ENCODE results near the gene CTDNEP1.

CTDNEP1 gene

DNA sequence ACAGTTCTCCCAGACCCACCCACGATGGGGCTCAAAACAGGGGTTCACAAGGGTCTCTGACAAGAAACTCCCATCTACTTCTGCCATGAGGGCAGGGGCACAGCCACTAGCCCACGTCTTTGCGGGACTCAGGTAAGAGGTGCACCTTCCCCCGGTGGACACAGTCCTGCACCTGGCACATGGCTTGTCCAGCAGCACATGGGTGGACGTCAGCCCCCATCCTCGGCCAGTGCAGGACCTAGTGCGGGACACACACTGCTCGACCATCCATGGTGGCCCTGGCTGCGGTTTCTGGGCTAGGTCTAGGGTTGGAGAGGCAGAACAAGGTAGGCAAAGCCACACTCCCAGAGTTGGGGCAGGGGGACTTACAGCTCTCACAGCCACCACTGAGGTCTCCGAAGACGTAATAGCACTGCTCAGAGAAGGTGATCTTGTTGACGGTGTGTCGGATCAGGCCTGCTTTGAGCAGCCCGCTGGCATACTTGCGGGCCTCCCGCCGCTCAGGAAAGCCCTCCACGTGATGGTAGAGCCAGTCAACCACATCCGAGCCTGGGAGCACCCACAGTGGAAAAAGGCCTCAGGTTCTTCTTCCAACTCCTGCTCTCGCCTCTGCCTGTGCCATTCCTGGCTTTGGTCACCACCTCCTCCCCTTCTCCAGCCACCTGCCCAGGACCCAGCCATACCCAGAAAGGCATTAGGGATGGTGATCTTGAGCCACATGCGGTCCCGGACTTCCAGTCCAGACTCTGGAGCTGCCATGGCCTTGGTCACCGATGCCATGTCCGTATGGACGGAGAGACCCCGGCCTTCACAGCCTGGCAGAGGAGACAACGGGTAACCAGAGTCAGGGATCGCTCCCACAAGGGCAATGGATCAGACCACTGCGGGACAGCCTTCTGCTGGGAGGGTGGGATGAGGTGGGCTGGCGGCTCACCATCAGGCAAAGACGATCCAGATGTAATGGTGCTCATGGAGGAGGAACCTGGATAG is 24.5 kb downstream of the CTDNEP1 start:
- no peak for DNase-seq

DNA sequence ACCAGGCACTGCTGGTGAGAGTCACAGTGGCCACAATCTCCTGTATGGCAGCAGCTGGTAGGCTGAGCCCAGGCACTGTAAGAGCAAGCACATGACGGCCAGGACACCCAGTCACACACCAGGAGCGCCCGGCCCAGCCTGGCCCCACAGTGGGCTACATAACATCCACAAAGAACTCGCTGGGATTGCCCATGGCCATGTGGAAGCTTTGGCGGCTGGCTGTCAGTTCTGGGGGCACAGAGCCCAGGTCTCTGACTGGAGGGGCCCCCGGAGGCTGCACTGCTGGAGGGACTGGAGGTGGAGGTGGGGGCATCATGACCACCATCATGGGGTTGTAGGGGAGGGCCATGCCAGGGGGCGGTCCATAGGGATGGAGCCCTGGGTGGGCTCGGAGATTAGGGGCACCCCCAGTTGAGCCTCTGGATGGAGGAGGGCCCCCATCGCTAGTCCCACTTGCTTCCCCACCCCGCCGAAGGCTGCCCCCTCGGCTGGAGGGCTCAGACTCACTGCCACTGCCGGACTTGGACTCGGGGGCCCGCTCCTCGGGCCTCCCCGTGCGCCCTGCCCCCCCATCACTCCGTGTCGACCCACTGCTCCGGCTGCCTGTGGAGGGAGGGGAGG is 25.7 kb downstream of the CTDNEP1 start:
- DNase-seq: no peak

DNA sequence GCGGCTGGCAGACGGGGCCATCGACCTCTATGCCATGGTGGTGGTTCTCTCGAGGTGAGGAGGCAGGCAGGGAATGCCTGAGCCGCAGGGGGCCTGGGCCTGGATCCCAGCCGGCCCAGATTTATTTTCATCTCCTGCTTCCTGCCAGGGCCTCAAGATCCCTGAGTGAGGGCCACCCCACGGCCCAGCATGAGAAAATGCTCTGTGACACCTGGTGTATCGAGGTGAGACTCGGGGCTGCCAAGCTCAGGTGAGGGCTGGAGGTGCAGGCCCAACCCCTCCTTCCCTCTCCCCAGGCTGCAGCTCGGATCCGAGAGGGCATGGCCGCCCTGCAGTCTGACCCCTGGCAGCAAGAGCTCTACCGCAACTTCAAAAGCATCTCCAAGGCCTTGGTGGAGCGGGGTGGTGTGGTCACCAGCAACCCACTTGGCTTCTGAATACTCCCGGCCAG is 26.8 kb downstream of the CTDNEP1 start:
- DNase-seq: no peak

DNA sequence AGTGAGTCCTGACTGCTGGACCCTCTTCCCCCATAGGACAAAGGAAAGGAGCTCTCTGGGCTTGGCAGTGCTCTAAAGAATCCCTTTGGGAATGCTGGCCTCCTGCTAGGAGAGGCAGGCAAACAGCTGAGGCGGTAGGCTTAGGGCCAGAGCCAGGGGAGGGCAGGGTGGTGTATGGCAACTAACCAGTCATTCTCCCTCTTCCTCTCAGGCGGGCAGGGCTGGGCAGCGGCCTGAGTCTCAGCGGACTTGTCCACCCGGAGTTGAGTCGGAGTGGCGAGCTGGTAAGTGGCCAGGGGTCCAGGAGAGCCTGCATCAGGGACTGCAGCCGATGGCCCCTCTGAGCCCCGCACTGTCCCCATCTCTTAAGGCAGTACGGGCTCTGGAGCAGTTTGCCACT is 27.4 kb downstream of the CTDNEP1 start:
- no peak for DNase-seq

DNA sequence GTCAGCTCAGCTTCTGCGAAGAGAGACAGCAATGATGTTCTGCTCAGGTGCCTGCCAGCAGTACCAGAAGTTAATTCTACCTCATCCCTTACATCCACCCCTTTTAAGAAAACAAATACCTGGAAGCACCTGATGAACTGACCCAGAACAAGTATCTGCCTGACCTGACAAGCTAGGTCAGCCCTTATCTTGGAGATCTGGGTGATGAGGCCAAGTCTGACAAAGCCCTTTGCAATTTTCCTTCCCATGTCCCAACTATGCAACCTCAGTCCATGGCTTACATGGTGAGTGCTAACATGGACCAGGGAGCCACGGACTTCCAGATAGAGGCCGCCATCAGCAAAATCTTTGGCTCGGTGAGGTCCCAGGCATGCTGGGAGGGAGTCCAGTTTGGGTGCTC is 28.2 kb downstream of the CTDNEP1 start:
- no peak for DNase-seq

DNA sequence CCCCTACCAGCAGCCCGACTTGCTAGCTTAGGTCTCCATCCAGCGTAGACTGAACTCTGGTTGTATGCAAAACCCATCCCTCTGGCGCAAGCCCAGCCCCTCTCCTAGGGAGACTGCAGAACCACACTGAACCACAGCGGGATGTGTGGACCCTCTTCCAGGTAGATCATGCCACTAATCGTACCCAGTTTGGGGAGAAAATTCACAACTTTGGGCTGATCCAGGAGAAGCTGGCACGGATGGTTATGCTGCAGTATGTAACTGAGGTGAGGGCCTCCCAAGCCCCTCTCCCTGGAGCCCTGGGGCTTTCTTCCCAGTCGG is 28.6 kb downstream of the CTDNEP1 start:
- no peak for DNase-seq

DNA sequence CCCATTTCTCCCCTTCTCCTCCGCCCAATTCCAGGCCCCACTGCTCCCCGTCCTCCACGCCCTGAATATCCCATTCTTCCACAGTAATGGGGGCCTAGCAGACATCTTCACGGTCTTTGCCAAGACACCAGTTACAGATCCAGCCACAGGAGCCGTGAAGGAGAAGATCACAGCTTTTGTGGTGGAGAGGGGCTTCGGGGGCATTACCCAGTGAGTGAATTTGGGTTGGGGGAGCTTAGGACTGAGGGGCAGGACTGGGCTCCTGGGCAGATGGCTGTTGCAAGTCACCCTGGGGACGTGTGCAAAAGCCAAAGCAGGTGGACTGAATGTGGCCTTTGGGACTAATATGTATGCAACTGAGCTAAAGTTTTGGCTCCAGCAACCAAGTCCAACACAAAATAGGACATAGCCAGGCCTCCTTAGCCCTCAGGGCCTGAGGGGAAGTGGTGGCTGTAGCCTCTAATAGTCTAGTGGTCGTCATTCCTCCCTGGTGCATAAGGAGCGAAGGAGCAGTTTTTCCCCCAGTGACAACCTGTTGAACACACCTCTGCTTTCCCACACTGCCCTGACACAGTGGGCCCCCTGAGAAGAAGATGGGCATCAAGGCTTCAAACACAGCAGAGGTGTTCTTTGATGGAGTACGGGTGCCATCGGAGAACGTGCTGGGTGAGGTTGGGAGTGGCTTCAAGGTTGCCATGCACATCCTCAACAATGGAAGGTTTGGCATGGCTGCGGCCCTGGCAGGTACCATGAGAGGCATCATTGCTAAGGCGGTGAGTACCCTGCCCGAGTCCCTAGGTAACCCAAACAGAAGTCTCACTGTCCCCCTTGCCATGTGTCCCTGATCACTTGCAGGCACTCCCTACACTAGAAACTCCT is 29.2 kb downstream of the CTDNEP1 start:
- no peak for DNase-seq

DNA sequence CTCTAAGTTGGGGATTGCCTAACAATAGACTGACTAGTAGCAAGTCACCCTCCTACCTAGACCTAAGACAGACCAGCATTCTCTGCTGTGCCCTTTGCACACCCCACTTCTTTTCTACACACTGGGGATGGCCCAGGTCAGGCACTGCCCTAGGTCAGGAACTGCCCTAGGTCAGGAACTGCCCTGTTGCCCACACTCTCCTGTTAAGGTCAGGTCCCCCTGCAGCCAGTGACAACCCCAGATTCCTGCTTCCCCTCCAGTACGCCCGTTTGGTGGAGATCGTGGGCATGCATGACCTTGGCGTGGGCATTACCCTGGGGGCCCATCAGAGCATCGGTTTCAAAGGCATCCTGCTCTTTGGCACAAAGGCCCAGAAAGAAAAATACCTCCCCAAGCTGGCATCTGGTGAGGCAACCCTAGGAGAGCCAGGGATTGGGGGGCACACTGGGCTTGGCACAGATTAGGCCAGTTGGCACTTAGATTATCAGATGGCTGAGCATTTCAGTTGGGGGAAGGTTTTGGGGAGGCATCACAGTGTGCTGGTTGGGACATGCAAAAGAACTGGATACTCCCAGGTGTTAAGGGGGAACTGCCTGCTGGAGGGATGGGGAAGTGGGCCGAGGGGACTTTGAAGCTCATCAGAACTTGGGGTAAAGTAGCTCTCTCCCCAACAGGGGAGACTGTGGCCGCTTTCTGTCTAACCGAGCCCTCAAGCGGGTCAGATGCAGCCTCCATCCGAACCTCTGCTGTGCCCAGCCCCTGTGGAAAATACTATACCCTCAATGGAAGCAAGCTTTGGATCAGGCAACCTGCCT is 30.0 kb downstream of the CTDNEP1 start:
- no peak for DNase-seq

DNA sequence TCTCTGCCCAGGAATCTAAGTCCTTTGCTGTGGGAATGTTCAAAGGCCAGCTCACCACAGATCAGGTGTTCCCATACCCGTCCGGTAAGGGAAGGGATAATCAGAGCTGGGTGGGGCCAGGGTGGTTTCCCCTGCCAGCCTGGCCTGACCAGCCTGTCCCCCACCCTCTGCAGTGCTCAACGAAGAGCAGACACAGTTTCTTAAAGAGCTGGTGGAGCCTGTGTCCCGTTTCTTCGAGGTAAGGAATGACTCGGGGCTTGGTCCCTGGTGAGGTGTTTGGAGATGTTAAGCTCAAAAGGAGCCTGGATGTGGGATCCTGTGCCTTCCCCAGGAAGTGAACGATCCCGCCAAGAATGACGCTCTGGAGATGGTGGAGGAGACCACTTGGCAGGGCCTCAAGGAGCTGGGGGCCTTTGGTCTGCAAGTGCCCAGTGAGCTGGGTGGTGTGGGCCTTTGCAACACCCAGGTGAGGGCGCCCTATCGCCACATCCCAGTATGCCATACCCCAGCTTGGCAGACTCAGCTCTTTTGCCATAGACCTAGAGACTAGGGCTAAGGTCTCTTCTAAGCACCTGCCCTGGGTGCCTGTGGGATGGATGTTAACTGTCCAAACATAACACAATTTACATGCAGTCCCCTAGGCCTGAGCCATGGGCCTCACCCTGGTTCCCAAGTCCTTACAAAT is 30.8 kb downstream of the CTDNEP1 start:
- peak; percentile 3 to 21 for DNase-seq

DNA sequence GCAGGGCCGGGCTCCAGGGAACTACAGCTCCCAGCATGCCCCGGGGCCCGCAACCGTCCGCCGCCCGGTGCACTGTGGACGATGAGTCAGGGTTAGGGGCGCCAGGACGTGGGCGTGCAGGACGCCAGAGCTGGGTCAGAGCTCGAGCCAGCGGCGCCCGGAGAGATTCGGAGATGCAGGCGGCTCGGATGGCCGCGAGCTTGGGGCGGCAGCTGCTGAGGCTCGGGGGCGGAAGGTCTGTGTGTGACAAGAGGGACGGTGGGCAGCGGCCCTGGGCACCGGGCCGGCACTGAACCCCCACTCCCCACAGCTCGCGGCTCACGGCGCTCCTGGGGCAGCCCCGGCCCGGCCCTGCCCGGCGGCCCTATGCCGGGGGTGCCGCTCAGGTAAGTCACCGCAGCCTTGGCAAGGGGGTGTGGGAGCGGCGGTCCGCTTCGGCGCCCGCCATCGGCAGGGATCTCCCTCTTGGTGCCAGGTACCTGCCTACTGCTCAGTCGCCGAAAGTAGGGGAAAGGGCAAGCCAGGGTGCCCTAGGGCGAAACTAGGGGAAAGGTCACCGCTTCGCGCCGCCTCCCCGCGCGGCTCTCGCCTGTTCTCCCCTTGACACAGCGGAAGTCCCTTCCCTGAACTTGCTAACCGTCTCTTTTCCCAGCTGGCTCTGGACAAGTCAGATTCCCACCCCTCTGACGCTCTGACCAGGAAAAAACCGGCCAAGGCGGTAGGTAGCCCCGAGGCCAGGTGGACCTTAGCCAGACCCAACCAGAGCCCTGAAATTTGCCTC is 31.5 kb downstream of the CTDNEP1 start, which contains the start of the genes ACADVL and DLG4:
TSS of gene ACADVL (plus strand) at position 127 of the 781 bp plus-strand sequence. CDS start at position 174, 47 bp downstream.
TSS of gene DLG4 (minus strand) at position 25 of the 781 bp plus-strand sequence.
- DNase-seq: no peak

DNA sequence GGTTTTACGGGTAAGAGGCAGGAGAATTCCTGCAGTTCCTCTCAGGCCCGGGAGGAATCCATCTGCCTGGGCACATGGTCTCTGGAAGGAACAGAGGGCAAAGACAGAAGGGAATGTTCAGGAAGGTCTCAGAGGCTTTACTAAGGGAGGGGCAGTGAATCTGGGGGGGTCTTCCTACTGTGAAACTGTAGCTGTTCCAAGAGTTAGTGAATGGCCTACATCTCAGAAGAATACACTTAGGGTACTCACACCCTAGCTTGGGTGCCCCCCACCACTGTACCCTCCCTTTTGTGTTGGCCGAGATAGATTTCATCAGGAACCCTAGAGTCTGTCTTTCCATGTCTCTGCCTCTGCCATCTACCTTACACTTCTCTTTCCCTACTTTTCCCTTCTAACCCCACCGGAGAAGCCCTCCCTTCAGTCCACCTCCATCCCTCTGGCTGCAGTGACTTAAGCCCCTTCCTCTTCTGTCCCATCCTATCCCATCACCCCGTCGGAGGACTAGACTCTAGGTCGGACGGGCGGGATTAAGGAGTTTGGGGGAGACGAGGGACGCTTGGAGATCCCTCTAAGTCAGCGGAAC is 32.2 kb downstream of the CTDNEP1 start:
- DNase-seq: peak; percentile 30 to 35

DNA sequence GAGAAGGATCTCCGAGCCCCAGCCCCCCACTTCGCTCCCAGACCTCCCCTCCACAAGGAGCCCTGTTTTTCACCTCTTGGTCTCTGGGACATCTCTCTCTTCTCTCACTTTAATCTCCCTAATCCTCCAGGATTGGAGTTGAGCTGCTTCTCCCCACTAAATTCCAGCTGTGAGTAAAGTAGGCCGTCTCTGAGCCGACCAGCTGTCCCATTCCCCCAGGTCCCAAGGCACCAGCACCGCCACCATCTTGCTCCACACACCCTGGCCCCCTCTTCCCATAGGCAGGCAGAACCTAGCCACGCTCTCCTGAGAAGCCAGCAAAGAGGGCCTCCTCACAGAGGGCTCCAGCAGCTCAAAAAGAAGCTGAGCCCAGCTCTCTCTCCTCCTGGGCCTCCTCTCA is 32.8 kb downstream of the CTDNEP1 start:
- peak; percentile 19 to 61 for DNase-seq

DNA sequence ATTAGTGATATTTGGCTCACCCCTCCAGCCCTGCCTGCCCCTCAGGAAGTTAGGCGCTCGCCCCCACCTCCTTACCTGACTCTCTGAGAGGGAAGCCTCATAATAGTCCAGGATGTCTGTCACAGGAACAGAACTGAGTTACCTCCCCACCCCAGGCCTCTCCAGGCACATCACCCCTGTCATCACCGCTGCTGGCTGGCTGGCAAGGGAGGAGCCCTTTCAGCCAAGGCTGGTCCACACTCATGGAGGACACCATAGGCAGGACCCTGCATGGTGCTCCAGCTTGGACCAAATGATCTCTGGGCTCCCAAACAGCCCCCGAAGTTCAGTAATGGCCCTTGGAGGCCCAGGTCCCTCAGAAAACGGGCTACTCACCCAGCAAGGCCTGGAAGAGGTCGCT is 33.4 kb downstream of the CTDNEP1 start:
- DNase-seq: no peak

DNA sequence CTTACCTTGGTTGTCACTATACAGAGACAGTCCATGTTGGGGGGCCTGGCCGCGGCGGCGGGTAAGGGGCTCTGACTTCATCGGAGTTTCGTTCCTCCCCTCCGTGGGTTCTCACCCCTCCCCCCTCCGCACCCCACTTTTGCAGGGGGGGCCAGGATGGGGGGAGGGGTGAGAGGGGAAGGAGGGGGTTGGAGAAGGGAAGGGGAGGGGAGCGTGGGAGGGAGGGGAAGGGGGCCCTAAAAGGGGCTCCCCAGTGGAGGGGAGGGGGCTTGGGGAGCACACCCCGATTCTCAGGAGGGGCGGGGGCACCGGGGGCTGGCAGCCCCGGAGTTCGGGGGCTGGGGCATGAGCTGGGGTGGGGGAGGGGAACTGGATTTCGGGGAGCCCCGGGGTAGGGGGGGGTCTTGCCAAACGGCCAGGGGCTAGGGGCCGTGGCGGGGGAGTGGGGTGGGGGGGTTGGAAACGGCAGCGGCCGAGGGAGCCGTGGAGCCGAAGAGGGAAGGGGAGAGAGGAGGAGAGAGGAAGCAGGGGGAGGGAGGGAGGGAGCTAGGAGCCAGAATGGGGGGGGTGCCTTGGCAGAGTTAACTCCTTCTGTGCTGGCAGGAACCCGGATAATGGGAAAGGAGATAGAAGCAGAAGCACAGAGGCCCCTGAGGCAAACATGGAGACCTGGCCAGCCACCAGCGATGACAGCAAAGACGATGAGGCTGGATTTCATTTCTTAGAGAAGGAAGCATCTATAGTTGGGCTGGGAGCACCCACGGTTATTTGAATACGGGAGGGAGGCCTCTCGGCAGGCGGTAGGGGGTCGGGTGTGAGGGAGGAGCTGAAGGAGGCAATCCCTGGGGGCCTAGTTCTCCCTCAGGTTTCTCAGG is 34.2 kb downstream of the CTDNEP1 start:
- DNase-seq: no peak

DNA sequence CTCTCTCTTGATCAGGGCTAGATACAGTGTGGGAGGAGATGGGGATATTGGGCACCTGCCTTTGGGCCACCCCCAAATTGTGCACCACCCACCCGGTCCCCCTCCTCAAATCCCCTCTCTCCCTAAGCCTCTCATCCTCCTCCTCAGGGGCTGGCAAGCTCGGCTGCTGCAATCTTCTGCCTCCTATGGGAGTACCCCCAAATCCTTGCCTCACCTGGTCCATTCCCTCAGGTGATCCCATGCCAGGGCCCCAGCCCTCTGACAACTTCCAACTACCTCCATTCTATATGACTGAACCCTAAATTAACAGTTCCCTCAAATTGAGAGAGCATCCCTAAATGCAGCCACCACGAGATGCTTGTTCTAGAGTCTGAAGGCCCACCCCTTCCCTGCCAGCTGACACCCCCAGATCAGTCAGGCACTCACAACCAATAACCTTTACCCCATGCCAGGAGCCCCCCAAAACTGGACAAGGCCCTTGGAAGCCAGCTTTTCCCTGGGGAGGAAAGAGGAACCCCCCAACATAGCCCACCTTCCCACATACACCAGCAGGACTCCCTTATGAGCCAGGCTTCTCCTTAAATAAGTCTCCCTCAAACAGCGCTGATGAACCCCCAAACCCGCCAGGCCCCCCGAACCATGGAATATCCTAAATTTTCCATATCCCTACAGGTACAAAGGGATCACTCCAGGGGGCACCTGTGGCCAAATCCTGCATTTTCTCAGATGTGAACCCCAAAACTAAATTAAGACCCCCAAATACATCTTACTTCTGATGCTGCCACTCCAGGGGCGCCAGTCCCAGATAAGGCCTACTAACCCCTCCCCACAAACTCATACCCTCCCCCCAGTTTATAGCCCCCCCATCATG is 35.1 kb downstream of the CTDNEP1 start:
- no peak for DNase-seq

DNA sequence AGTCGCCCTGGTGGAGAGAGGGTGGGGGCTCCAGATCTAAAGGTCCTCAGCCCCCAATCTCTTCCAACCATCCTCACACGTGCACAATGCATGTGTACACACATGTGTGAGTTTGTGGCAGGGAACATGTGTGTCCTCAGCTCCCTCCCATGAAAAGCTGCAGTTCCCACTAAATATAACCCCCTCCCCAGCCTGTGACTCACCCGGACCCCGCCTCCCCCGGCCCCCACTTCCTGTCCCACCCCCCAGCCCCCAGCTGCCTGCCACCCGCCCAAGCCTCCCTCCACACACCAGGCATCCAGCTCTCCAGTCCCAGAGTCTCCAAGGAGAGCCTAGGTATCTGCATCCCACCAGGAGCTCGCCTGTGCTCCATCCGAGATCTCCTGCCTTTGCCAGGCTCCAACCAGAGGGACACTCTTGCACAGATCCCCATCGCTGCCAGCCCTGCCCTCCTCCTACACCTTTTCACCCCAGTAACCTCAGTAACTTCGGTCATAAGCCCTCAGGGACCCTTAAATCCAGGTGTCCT is 35.8 kb downstream of the CTDNEP1 start:
- no peak for DNase-seq

DNA sequence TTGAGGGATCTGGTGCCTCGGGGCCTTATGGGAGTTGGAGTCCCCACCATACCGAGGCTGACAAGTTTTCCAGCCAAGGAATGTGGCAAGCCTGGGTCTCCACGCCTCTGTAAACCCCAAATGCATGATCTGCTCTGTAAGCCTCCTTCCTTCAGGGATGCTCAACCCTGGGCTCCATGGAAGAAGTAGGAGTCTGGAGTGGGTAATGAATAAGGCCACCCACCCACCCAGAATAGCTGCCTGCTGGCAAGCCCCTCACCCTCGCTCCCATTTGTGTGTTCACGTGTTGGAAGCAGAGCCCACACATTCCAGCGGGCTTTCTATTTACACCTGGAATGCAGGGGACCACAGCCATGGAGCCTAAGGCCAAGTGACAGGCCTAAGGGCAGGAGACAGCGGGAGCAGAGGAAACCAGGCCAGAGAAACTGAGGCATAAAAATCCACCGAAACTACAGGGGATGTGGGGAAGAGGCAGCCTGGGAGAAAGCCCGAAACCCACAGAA is 36.3 kb downstream of the CTDNEP1 start:
- DNase-seq: no peak
